Measurements from ENCODE around the gene SLIT3.

DNA sequence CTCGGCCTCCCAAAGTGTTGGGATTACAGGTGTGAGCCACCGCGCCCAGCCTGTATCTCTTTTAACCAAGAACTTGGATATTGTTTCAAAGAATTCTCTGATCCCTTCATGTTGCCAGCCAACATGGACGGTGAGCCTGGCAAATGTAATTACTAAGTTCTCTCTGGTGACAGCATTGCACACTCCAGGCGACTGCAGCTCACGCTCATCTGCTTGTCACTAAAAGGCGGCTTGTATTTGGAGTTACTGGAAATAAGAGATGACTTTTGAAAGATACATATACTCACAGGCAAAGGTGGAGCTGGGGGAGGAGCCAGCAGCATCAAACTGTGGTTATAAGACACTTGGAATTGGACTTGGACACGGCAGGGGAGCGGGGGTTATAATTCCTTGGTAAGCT, 172.3 kb downstream of the SLIT3 start:
- TF ChIP-seq EZH2 (IDR thresholded peaks at IDR 0.05; ENCODE audit: borderline replicate concordance, control insufficient read depth, low read depth, low read length) (no peak), HDAC2 (IDR thresholded peaks at IDR 0.05) (no peak), POU2F2 (IDR thresholded peaks at IDR 0.05; ENCODE audit: borderline replicate concordance, low read depth, low read length) (no peak), CEBPB (IDR thresholded peaks at IDR 0.05; ENCODE audit: borderline replicate concordance in 1 of 2, low read depth in 2 of 2, low read length in 2 of 2) (no peak), RCOR1 (conservative IDR thresholded peaks at IDR 0.05; ENCODE audit: low read depth, low read length) (no peak), POLR2A (IDR thresholded peaks at IDR 0.05; ENCODE audit: low read depth, low read length) (no peak)
- TF ChIP-seq, protein P1, sequence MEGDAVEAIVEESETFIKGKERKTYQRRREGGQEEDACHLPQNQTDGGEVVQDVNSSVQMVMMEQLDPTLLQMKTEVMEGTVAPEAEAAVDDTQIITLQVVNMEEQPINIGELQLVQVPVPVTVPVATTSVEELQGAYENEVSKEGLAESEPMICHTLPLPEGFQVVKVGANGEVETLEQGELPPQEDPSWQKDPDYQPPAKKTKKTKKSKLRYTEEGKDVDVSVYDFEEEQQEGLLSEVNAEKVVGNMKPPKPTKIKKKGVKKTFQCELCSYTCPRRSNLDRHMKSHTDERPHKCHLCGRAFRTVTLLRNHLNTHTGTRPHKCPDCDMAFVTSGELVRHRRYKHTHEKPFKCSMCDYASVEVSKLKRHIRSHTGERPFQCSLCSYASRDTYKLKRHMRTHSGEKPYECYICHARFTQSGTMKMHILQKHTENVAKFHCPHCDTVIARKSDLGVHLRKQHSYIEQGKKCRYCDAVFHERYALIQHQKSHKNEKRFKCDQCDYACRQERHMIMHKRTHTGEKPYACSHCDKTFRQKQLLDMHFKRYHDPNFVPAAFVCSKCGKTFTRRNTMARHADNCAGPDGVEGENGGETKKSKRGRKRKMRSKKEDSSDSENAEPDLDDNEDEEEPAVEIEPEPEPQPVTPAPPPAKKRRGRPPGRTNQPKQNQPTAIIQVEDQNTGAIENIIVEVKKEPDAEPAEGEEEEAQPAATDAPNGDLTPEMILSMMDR (IDR thresholded peaks at IDR 0.05 in 2 of 3, conservative IDR thresholded peaks at IDR 0.05 in 1 of 3; ENCODE audit: control insufficient read depth in 2 of 3, extremely low read depth in 1 of 3, insufficient read depth in 1 of 3, low read depth in 3 of 3, low read length in 3 of 3) = no peak
- TF ChIP-seq, protein P2, sequence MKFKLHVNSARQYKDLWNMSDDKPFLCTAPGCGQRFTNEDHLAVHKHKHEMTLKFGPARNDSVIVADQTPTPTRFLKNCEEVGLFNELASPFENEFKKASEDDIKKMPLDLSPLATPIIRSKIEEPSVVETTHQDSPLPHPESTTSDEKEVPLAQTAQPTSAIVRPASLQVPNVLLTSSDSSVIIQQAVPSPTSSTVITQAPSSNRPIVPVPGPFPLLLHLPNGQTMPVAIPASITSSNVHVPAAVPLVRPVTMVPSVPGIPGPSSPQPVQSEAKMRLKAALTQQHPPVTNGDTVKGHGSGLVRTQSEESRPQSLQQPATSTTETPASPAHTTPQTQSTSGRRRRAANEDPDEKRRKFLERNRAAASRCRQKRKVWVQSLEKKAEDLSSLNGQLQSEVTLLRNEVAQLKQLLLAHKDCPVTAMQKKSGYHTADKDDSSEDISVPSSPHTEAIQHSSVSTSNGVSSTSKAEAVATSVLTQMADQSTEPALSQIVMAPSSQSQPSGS (IDR thresholded peaks at IDR 0.05; ENCODE audit: low read length) = no peak
